EH (cell line): Measurements from ENCODE around the gene CTRB2.
"Not testable (repeated sequence)": the region's sequence is repeated elsewhere in the genome, so short reads cannot be mapped to it uniquely, and the experiment has no call there.

Experiments used
- DNase-seq: peaks from one replicate; pipeline ENCODE4 v3.0.0-alpha.2; 2015; ENCODE audit warnings: low read depth

The CTRB2 gene

DNA sequence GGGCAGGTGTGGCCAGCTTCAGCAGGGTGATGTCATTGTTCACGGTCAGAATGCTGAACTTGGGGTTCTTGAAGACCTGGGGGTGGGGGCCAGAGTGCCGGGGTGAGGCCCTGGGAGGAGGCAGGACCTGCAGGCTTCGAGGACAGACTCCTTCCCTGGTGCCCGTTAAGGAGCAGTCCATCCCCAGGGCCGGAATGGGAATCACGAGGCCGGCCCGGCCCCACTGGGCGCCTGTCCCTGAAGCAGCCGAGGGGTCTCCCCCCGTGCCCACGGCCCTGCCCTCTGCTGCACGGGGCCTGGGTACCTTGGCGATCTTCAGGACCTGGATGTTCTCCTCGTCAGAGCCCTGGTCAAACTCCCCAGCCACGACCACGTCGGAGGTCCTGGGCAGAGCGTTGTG lies 1.5 kb downstream of the CTRB2 start:
- DNase-seq, result not testable (repeated sequence)

DNA sequence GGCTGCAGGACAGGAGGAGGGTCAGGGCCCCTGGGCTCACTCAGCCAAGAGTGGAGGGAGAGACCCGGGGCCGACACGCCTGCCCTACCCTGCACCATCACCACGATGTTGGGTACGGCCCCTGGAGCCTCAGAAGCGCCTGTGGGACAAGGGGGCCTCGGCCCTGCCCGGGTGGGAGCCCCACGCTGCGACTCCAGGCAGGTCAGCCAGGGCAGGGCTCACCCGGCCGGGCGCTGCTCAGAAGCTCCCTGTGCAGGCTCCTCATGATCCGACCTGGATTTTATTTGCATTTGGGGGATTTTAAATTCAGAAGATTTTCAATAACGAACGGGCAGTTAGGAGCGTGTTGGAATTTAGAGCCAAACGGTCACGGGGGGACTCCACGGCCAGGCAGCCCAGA lies 2.1 kb downstream of the CTRB2 start:
- DNase-seq, result not testable (repeated sequence)

DNA sequence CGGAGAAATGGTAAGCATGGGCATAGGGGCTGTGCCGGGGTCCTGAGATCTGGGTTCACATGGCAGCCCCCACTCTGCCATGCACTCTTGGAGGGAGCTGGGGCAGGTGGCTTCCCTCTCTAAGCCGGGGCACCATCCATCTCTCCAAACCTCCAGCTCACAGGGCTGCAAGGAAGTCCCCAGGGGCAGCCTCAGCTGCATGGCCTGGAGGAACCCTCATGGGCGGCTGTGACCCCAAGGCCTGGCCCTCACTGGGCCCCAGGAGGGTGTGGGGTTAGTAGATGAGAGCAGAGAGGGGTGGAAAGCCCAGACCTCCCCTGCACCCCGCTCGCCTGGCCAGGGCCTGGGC lies 2.6 kb downstream of the CTRB2 start:
- no peak for DNase-seq

- DNase-seq, result no peak
These were observed 3.1 kb downstream of the CTRB2 start for GRCh38 chr16:75203667-75204409.

DNA sequence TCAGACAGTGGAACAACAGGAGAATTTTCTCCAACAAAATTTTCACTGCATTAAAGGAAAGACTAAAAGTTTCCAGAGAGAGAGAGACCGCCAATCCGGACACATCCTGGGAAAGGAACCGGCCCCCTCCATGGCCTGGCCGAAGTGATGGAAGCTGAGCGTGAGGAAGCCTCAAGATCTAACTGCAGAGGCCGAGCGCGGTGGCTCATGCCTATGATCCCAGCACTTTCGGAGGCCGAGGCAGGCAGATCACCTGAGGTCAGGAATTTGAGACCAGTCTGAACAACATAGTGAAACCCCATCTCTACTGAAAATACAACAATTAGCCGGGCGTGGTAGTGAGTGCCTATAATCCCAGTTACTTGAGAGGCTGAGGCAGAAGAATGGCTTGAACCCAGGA lies 3.9 kb downstream of the CTRB2 start:
- DNase-seq, result no peak

- no peak for DNase-seq
These were observed 4.8 kb downstream of the CTRB2 start for GRCh38 chr16:75202069-75202590.

DNA sequence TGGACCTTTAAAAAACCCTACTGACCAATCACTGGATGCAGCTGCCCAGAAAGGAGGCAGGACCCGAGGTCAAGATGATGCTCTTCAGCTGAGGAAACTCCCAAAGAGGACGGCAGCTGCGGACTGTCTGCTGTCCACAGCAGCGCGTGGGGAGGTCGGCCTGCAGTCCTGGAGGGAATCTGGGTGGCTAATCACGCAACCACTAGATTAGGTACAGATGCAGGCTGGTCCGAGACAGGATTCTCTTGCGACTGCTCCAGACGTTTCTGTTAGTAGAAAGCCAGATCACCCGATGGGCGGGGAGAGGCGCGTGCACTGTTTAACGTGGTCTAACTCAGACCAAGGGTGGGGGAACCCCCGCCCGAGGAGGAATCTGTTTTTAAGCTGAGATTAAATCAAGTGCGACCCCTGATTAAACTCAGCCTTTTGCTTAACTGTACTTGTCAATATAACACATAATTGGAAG lies 8.8 kb downstream of the CTRB2 start:
- DNase-seq, result peak; percentile 60

GRCh38 chr16:75197522-75198134 lies 9.3 kb downstream of the CTRB2 start:
- DNase-seq, result no peak

DNA sequence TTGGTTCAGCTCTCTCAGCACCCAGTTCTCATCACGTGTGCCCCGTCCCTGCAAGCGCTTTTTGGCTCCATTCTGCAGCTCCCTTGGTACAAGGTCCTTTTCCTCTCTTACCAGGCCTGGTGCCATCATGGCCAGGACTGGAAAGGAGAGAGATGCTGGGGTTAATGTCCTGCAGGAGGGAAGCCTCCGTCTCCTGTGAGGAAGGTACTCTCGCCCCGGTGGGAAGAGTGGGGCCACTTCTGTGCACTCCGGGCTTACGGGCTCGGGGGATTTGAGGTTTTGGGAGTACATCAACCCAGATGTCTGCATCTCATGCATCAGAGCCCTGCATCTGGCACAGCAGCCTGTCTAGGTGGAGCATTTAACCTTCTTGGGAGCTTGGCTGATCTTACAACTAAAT lies 10.1 kb downstream of the CTRB2 start:
- no peak for DNase-seq

GRCh38 chr16:75195811-75196790 lies 10.9 kb downstream of the CTRB2 start:
- no peak for DNase-seq

DNA sequence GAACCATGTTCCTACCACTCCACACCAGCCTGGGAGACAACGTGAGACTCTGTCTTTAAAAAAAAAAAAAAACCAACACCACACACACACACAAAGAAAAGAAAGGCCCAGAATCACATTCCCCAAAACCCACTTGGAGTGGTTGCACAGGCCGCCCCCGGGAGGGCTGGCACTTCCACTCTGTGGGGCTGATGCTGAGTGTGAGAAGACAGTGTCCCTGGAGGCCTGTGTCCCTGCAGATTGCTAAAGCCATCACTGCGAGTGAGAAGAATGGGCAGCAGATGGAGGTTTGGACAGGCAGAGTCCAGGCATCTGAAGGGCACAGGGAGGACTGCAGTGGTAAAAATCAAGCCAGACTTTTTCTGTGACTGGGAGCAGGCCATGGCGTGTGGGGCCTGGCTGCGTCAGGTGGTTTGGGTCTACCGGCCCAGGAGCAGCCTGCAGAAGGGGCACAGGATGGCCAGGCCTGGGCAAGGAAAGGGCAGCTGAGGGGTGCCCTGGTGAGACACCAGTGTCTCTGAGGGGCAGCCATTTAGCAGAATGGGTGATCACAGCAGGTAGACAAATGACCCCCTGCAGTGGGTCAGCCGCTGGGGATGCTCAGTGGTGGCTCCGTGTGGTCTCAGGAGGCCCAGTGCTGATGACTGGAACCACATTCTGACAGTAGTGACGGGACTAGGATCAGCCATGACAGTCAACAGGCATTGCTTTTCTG lies 13.1 kb downstream of the CTRB2 start:
- DNase-seq, result no peak

DNA sequence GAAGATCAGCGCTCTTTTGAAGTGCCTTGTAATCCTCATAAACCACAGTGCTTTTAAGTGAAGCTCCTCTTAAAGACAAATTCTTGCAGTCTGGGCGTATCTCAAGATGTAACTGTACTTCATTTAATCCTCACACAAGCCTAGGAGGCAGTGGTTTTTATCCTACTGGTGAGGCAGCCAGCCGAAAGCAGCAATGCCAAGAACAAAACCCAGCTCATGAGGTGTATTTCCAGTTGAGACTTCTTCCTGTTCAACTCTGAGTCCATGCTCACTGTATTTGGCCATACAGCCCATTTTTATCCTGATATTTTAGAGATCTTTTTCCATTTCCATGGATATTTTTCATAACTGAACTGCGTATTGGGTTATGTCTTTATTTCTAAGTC lies 13.7 kb downstream of the CTRB2 start:
- DNase-seq, result no peak

DNA sequence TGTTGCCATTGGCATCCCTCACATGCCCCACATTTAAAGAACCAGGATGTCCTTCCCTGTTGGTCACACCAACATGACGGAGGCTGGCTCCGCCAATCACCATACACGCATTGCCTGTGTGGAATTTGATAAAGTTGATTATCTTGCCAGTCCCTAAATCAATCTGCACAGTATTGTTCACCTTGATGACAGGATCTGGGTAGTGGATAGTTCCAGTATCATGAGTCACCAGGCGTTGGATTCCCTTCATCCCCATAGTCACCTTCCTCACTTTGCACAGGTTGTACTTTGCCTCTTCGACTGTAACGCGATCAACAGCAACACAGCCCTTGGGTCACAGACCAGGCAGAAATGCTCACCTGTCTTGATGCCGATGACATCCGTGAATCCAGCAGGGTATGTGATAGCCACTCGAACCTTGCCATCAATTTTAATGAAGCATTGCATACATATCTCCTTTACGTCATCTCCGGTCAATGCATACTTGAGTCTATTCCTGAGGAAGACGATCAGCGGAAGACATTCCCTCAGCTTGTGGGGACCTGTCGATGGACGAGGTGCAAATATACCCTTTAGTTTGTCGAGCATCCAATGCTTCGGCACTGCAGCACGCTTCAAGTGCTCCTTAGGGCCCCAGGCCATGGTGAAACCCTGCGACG lies 14.2 kb downstream of the CTRB2 start:
- no peak for DNase-seq

DNA sequence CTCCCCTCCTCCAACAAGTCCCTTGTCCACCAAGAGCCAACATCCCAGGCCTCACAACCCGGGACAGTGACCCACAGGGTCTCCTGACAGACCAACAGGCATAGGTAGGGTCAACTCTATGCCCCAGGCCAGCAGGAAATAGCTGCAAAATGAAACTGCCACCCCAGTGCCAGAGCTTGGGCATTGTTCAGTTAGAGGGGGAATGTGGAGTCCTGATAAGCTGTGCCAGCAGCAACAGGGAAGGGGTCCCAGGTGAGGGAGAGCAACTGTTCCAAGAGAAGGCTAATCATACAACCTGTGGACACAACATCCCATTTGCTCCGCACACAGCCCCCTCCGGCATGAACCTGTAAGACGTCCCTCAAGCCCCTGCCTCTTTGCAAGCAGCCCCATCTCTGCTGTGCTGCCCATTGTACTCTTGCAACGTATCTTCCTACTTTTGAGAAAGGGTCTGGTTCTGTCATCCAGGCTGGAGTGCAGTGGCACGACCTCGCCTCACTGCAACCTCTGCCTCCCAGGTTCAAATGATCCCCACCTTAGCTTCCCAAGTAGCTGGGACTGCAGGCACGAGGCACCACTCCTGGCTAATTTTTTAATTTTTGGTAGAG lies 17.2 kb downstream of the CTRB2 start:
- DNase-seq, result no peak

GRCh38 chr16:75188832-75189477 lies 18.0 kb downstream of the CTRB2 start:
- no peak for DNase-seq

- DNase-seq, result no peak
These were observed 25.3 kb downstream of the CTRB2 start for GRCh38 chr16:75181630-75182029.

GRCh38 chr16:75179208-75179607 lies 27.8 kb downstream of the CTRB2 start:
- no peak for DNase-seq

DNA sequence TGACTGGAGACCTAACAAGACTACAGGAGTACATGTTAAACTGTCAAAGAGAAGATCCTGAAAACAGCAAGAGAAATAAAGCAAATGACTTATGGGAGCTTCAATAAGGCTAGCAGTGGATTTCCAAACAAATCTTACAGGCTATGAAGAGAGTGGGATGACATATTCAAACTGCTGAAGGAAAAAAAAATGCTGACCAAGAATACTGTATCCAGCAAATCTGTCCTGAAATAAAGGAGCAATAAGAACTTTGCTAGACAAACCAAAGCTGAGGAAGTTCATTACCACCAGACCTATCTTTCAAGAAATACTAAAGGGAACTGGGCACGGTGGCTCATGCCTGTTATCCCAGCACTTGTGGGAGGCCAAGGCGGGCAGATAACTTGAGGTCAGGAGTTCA lies 30.0 kb downstream of the CTRB2 start:
- DNase-seq, result no peak

DNA sequence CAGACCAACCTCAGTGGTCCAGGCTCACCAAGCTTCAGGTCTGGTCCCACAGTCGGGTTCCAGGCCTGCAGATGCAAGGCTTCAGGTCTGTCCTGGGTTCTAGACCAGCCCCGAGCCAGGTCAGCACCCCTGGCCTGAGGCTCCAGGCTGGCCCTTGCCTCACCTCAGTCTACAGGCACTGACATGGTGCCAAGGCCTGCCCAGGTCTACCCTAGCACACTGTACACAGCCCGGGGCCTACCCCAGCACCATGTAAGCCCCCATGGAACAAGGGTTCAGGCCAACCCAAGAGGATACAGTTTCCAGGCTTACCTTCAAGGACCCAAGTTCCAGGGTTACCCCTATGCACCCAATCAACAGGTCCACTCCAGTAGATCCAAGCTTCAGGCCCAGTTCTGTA lies 31.9 kb downstream of the CTRB2 start:
- DNase-seq, result no peak

GRCh38 chr16:75172578-75172977 lies 34.4 kb downstream of the CTRB2 start:
- DNase-seq, result no peak
